GM19324 (cell line): ENCODE results near the gene TPTE.
"Not testable (repeated sequence)": the region's sequence is repeated elsewhere in the genome, so short reads cannot be mapped to it uniquely, and the experiment has no call there.

Experiments
- ATAC-seq: cut with Tn5 transposase; IDR thresholded peaks from one replicate; pipeline ENCODE4 v1.9.1; 2021; ENCODE audit warnings: mild to moderate bottlenecking, moderate library complexity; ENCODE audit not compliant: unreplicated experiment, low FRiP score

Gene TPTE

GRCh38 chr21:10521091-10521598 is at the start of gene TPTE:
TSS of gene TPTE (plus strand) at chr21:10521583. CDS start at chr21:10538724, 17,141 bp downstream.
- ATAC-seq, result no peak

- not testable (repeated sequence) for ATAC-seq
Measured at GRCh38 chr21:10471999-10472398, 49.4 kb upstream of the TPTE start.

GRCh38 chr21:10477794-10478193 is 43.6 kb upstream of the TPTE start:
- not testable (repeated sequence) for ATAC-seq

- ATAC-seq, result not testable (repeated sequence)
Measured at GRCh38 chr21:10479875-10480274, 41.5 kb upstream of the TPTE start.

GRCh38 chr21:10484864-10485263 is 36.5 kb upstream of the TPTE start:
- ATAC-seq, result not testable (repeated sequence)

- ATAC-seq, result not testable (repeated sequence)
Measured at GRCh38 chr21:10490453-10490852, 30.9 kb upstream of the TPTE start.

- no peak for ATAC-seq
Measured at GRCh38 chr21:10511116-10511515, 10.3 kb upstream of the TPTE start.

GRCh38 chr21:10516889-10517288 is 4.5 kb upstream of the TPTE start:
- ATAC-seq, result not testable (repeated sequence)

- not testable (repeated sequence) for ATAC-seq
Measured at GRCh38 chr21:10517904-10518303, 3.5 kb upstream of the TPTE start.

GRCh38 chr21:10521835-10522500 is 585 bp downstream of the TPTE start:
- ATAC-seq, result not testable (repeated sequence)

- ATAC-seq, result no peak
Measured at GRCh38 chr21:10539956-10540355, 18.6 kb downstream of the TPTE start.

- ATAC-seq, result not testable (repeated sequence)
Measured at GRCh38 chr21:10544376-10544775, 23.0 kb downstream of the TPTE start.

- not testable (repeated sequence) for ATAC-seq
Measured at GRCh38 chr21:10547868-10548267, 26.5 kb downstream of the TPTE start.

- not testable (repeated sequence) for ATAC-seq
Measured at GRCh38 chr21:10548331-10548954, 27.1 kb downstream of the TPTE start.

- ATAC-seq, result not testable (repeated sequence)
Measured at GRCh38 chr21:10570803-10571202, 49.4 kb downstream of the TPTE start.

GRCh38 chr21:10574531-10575310 is 53.3 kb downstream of the TPTE start:
- ATAC-seq, result not testable (repeated sequence)

- no peak for ATAC-seq
Measured at GRCh38 chr21:10575311-10575667, 53.9 kb downstream of the TPTE start.

- not testable (repeated sequence) for ATAC-seq
Measured at GRCh38 chr21:10578910-10579309, 57.5 kb downstream of the TPTE start.

- not testable (repeated sequence) for ATAC-seq
Measured at GRCh38 chr21:10589115-10589514, 67.7 kb downstream of the TPTE start.

GRCh38 chr21:10607074-10607473 is 85.7 kb downstream of the TPTE start:
- ATAC-seq, result not testable (repeated sequence)

- ATAC-seq, result not testable (repeated sequence)
Measured at GRCh38 chr21:10614285-10614684, 92.9 kb downstream of the TPTE start.
